Stimulated activated CD4-positive, alpha-beta T cell treated with anti-CD3 and anti-CD28 coated beads, Interleukin-2, amount 100 ng/mL, for 48 hours (primary cell): ENCODE results near the gene TSPAN5.
"Not testable (repeated sequence)": the region's sequence is repeated elsewhere in the genome, so short reads cannot be mapped to it uniquely, and the experiment has no call there.

ENCODE experiments used
- DNase-seq, 2 donors: peaks; one replicate each; pipeline ENCODE4 v3.0.0-alpha.2; 2020

TSPAN5 gene

DNA sequence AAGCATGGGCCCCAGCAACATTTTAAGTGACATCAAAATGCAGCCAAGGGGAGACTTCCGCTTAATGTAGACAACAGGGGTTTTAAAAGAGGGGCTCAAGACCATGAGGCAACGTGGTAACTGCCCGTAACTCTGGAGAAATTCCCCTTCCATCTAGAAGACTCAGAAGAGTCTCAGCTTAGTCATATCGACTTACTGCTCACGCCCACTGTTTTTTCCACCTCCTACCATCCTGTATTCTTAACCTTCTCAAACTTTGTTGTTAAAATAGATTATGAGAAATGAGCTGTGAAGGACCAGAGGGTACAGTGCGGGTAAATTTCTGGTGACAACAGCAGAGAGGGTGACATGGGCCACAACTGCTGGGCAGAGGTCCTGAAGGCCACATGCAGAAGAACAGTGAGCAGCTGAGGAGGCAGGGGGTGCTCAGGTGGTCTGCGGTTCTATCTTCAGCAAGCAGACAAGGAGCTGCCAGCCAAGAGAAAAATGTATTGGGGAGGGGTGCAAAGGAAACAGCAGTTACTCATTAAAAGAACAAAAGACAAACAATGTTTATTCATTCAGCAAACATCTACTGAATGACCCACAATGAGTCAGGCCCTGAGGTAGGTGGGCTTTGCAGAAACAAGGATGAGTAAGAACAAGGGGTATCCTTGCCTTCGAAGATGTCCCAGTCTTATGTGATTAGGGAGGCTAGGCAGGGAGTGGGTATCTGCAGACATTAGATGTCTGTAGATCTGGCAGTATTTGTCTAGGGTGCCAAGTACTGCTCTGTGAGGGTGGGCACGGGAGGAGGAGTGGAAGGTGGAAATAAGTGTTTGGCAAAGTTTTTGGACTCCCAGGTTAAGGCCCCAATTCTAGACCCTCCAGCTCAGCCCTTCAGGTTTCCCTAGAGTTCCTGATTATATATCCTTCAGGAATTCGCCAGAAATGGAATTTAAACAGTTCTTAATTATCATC, 175.3 kb downstream of the TSPAN5 start:
- peak; percentile 29 to 32 for DNase-seq

DNA sequence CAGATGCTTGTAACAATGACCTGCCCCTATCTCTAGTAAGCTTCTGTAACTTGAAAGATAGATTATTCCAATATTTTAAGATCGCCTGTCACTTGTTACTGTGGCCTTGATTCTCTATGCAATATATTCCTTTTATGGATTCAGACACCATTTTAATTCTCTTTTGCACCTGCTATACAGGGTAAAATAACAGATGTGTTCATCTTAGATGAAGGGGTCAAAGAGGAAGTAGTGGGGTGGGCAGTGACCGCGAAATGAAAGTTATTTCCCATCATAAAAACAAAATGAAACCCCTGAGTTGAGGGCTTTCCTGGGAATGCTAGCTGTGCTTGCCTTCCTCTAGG, 175.9 kb downstream of the TSPAN5 start:
- DNase-seq: no peak

DNA sequence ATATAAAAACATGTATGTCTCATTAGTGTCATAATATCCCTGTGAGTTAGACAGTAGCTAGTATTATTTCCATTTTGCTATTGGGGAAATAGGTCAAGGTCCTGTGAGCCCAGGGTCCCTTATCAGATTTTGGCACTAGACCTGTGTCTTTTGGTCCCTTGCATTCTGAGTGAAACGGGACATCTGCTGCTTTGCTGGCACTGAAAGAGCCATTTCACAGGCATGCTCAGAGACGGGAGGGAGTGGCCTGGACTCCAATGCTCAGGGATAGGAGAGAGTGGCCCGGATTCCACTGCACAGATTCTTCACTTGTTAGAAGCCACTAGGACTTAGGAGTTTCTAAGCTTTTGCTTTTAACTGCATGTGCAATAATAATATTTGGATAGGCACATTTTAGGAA, 177.2 kb downstream of the TSPAN5 start:
- DNase-seq: no peak

DNA sequence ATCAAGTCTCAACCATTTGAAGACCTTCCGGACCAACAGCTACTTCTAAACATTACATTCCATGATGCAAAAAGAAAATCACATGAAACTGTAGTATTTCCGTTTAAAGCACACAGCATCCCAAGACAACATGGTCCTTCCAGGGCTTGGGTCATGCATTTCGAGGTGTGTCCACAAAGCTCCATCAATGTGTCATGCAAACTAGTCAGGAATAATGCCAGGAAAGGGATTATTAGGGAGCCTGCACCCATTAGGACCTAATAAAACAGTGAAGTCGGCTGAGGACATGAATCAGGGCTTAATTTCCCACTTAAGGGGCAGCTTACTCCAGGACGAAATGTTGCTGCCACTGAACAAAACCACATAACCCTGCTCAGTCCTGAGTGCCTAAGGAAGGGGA, 177.9 kb downstream of the TSPAN5 start:
- no peak for DNase-seq

DNA sequence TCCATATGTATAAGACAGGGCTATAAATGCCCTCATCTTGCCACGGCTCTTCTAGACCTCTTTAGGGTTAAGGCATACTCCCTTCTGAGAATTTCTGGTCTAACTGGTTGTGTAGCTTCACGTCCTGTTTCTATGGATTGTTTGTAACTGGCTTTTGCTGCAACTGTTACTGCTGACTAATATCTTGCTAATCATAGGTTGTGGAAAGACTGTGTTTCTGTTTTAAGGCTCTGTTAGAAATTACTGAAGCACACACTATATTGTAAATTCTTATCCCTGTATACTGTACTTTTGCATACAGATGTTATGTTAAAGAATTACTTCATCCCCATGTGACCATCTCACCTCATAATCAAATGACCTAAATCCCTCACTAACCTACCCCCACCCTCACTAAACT, 178.8 kb downstream of the TSPAN5 start:
- DNase-seq: not testable (repeated sequence)

GRCh38 chr4:98476891-98477290, 181.5 kb downstream of the TSPAN5 start:
- DNase-seq: no peak

DNA sequence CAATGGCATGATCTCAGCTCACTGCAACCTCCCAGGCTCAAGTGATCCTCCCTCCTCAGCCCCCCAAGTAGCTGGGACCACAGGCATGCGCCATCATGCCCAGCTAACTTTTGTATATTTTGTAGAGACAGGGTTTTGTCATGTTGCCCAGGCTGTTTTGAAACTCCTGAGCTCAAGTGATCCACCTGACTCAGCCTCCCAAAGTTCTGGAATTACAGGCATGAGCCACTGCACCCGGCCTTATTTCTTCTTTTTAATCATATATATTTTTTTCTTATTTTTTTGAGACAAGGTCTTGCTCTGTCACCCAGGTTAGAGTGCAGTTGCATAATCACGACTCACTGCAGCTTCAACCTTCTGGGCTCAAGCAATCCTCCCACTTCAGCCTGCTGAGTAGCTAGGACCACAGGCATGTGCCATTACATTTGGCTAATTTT, 184.0 kb downstream of the TSPAN5 start:
- DNase-seq: no peak

GRCh38 chr4:98473046-98473445, 185.4 kb downstream of the TSPAN5 start:
- no peak for DNase-seq

DNA sequence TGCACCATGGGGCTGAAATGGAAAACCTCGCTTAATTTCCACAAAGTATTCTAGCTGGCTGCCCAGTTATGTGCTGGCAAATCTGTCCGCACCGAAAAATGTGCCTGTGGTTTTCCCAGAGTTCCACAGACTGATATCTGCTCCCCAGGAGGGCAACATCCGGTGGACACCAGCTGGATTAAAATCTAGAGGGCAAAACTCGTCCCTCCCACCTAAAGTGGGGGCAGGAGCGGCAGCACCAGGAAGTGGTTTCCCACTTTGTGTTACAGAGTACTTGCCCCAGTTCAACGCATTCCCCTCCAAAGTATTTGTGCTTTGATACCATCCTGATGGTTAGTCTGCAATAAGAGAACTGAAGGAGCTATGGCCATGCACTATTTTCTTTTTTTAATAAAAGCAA, 187.6 kb downstream of the TSPAN5 start:
- no peak for DNase-seq

DNA sequence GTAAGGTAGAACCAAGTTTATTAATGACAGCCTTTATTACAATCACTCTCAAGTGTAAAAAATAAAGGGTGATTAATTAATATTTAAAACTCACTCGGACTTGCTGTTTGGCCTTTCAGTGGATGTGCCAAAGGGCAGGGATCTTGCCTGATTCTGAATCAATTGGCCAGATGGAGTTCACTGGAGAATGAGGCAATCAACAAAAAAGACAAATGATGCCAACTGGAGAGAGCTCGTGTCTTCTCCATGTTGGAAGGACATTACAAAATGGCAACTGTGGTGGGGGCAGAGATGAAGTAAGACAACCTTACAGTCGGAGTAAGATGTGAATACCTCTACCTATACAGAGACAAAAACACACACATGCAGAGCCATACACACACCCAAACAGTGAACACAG, 188.0 kb downstream of the TSPAN5 start:
- no peak for DNase-seq

- DNase-seq: no peak
Observed at GRCh38 chr4:98469771-98470170, 188.6 kb downstream of the TSPAN5 start.

DNA sequence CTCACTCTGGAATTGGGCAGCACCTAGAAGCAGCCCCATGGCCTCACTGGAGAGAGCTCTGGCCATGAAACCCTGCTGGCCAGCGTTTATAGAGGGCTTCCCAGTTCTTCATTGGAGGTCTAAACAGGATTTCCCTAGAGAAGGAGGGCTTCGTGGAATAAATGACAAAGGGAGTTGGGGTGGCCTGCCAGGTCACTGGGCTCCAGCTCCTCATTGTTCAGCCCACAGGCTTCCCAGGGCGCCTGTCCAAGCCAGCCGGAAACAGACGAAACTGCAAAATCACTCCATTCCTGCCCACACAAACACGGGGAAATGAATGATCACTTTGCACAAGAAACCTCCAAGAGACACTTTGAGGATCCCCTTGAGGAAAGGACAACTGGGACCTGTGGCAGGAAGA, 189.7 kb downstream of the TSPAN5 start:
- DNase-seq: no peak

DNA sequence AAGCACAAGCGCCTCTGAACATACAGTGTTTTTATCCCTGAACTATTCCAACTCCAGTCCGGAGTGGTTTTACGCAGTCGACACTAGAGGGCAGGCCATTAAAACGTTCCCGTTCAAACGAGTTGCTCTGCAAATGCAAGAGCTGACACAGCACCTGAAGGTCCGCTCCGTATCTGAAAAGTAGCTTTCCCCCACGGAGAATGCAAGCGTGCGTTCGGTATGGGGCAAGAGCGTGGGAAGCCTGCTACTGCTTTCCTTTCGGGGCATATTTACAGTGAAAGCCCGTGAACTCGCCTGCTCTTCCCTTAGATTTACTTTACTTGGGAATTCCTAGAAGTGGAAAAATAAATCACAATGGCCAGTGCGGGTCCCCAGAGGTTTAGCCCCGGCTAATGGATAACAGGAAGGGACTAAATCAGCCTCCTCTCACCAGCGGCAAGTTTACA, 190.8 kb downstream of the TSPAN5 start:
- DNase-seq: peak; percentile 61 to 65

DNA sequence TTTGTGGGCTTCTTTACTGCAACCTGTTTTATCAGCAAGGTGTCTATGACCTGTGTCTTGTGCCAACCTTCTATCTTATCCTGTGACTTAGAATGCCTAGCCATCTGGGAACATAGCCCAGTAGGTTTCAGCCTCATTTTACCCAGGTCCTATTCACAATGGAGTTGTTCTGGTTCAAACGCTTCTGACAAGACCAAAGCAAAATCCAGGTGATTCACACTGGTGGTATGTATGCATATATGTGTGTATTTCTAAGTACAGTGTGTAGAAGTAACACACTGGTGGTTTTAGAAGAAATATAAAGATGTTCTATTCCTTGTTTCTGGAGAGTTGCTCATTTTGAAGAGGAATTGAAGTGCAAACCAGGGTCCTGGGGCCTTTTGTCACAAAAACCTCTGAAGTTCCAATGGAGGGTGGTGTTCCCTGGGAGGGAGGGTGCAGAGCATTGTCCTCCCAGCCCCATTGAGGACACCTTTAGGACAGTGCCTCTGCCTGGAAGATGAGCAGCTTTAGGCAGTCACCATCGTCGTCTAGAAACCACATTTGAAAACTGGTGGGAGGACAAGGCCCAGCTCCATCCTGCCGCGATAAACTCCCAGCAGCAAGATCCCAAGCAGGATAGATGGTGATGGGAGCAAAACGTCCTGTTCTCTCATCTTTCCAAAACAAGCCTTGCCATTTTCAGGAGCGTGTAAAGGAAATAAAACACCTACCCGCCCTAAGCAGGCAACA, 191.4 kb downstream of the TSPAN5 start:
- no peak for DNase-seq

DNA sequence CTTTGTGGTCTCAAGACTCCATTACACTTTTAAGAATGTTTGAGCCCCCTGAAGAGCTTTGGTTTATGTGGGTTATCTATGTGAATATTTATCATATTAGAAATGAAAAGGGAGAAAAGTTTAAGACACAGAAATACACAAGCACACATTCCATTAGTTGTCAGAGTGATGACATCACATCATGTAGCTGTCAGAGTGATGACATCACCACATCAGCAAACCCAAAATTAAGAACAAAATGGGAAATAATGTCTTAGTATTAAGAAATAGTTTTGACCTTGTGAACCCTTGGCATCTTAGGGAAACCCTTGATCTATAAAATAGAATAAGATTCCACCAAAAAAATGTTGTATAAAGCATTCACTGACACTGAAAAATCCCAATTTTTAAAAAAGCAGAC, 195.9 kb downstream of the TSPAN5 start:
- DNase-seq: no peak

GRCh38 chr4:98461121-98461865, 197.1 kb downstream of the TSPAN5 start:
- not testable (repeated sequence) for DNase-seq

GRCh38 chr4:98457422-98457821, 201.0 kb downstream of the TSPAN5 start:
- DNase-seq: not testable (repeated sequence)

- no peak for DNase-seq
Observed at GRCh38 chr4:98452091-98452490, 206.3 kb downstream of the TSPAN5 start.

- DNase-seq: no peak
Observed at GRCh38 chr4:98448908-98449307, 209.5 kb downstream of the TSPAN5 start.

DNA sequence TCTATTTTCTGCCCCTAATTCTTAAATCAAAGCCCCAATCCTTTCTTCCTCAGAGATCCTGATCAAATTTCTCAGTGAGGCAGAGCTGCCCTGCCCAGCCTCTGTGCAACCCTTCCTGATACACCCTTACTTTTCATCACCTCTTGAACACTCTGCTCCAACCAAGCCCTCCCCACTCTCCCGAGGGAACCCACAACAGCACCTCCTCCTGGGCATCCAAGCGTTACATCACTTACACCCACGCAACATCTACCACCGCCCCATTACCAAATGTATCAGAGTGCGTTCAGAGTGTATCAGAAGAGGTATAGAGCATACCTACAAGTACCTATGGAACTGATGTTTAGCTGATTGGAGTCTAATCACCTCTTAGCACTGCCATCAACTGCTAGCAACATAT, 210.8 kb downstream of the TSPAN5 start:
- DNase-seq: no peak

DNA sequence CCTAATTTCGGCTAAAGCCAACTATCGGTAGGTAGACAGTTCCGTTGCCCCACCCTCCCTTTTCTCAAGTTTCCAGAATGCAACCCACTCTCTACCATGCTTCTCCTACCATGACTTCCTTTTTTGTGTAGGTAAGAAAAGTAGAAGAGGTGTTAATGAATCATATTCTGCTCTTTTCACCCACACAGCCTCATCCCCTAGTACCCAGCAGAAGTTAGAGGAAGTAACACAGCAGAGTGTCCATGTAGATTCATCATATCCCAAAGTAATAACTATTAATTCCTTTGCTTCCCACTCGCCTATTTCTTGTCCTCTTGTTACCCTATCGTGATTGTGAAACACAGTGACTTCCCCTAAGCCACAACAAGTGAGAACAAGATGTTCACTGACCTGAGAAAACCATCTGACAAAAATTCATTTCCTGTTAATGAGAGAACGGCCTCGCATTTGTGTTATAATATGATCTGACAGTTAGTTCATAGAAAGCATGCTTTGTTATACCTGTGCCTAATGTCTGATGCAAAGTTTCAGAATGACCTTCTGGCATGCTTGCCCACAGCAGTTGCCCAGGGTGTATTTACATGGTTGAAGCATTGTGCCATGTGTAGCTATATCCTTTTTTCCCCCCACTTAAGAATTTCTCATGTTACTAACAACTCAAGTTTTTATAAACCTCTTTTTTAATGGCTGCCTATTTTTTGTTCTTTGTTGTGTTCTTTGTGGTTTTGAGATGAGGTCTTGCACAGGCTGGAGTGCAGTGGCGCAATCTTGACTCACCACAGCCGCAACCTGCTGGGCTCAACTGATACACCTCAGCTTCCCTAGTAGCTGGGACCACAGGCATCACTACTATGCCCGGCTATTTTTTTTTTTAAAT, 211.7 kb downstream of the TSPAN5 start:
- DNase-seq: peak in 1 of 2 donors; percentile 34

- DNase-seq: no peak
Observed at GRCh38 chr4:98444371-98444770, 214.0 kb downstream of the TSPAN5 start.
